Measurements from ENCODE around the gene ARHGAP8.

Gene ARHGAP8

GRCh38 chr22:44752285-44753188 lies at the start of gene ARHGAP8:
Gene ARHGAP8 (plus strand): TSS chr22:44752575. CDS start chr22:44786528, 33,953 bp downstream.
- Mint-ChIP-seq H3K9me3 (peaks cover 7% of the 10 kb centered on the region), H3K4me1 (peaks cover 38% of the 10 kb centered on the region), H3K4me3 (peak within 1 kb of the TSS; percentile 71 to 82 (median 77)), H3K27ac (peak within 1 kb of the TSS; percentile 96 to 99 (median 97)), H3K36me3 (ENCODE audit: low read depth) (no peaks in the 10 kb centered on the region), H3K27me3 (ENCODE audit: low read depth) (peaks cover 40% of the 10 kb centered on the region)
- TF ChIP-seq, protein P1, sequence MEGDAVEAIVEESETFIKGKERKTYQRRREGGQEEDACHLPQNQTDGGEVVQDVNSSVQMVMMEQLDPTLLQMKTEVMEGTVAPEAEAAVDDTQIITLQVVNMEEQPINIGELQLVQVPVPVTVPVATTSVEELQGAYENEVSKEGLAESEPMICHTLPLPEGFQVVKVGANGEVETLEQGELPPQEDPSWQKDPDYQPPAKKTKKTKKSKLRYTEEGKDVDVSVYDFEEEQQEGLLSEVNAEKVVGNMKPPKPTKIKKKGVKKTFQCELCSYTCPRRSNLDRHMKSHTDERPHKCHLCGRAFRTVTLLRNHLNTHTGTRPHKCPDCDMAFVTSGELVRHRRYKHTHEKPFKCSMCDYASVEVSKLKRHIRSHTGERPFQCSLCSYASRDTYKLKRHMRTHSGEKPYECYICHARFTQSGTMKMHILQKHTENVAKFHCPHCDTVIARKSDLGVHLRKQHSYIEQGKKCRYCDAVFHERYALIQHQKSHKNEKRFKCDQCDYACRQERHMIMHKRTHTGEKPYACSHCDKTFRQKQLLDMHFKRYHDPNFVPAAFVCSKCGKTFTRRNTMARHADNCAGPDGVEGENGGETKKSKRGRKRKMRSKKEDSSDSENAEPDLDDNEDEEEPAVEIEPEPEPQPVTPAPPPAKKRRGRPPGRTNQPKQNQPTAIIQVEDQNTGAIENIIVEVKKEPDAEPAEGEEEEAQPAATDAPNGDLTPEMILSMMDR (IDR thresholded peaks at IDR 0.05; ENCODE audit: unreplicated experiment in 3 of 3), result no peak

GRCh38 chr22:44703255-44703870 lies 49.0 kb upstream of the ARHGAP8 start:
- TF ChIP-seq, protein P1 (IDR thresholded peaks at IDR 0.05; ENCODE audit: unreplicated experiment in 3 of 3), result peak in 1 of 3 experiments; percentile 7
- H3K4me1 Mint-ChIP-seq, result peaks cover 48% of the 10 kb centered on the region
- H3K4me3 Mint-ChIP-seq, result peak overlapping the region; percentile 90 to 98 (median 96)
- H3K36me3 Mint-ChIP-seq (ENCODE audit: low read depth), result peaks cover 4% of the 10 kb centered on the region
- no peaks in the 10 kb centered on the region for H3K9me3 Mint-ChIP-seq
- H3K27ac Mint-ChIP-seq, result peak overlapping the region; percentile 93 to 98 (median 96)
- H3K27me3 Mint-ChIP-seq (ENCODE audit: low read depth), result peaks cover 5% of the 10 kb centered on the region

GRCh38 chr22:44704159-44705021 lies 48.0 kb upstream of the ARHGAP8 start:
- Mint-ChIP-seq H3K27me3 (ENCODE audit: low read depth) (peaks cover 5% of the 10 kb centered on the region), H3K4me3 (peak overlapping the region; percentile 32 to 98 (median 96)), H3K36me3 (ENCODE audit: low read depth) (peaks cover 4% of the 10 kb centered on the region), H3K9me3 (no peaks in the 10 kb centered on the region), H3K4me1 (peaks cover 42% of the 10 kb centered on the region), H3K27ac (peak overlapping the region in 2 of 3 experiments; percentile 40 to 93)
- TF ChIP-seq, protein P1 (IDR thresholded peaks at IDR 0.05; ENCODE audit: unreplicated experiment in 3 of 3), result no peak

GRCh38 chr22:44705022-44705297 lies 47.4 kb upstream of the ARHGAP8 start:
- Mint-ChIP-seq H3K4me1 (peaks cover 37% of the 10 kb centered on the region), H3K9me3 (no peaks in the 10 kb centered on the region), H3K27ac (peak overlapping the region in 2 of 3 experiments; percentile 26 to 40), H3K4me3 (peak overlapping the region; percentile 66 to 76 (median 69)), H3K27me3 (ENCODE audit: low read depth) (peaks cover 5% of the 10 kb centered on the region), H3K36me3 (ENCODE audit: low read depth) (peaks cover 4% of the 10 kb centered on the region)
- TF ChIP-seq, protein P1 (IDR thresholded peaks at IDR 0.05; ENCODE audit: unreplicated experiment in 3 of 3), result no peak

GRCh38 chr22:44706488-44706887 lies 45.9 kb upstream of the ARHGAP8 start:
- Mint-ChIP-seq H3K4me3 (peak overlapping the region in 2 of 3 experiments; percentile 24 to 50), H3K27me3 (ENCODE audit: low read depth) (peaks cover 5% of the 10 kb centered on the region), H3K9me3 (no peaks in the 10 kb centered on the region), H3K36me3 (ENCODE audit: low read depth) (peaks cover 4% of the 10 kb centered on the region), H3K27ac (peak overlapping the region in 2 of 3 experiments; percentile 70 to 84), H3K4me1 (peaks cover 48% of the 10 kb centered on the region)
- TF ChIP-seq, protein P1 (IDR thresholded peaks at IDR 0.05; ENCODE audit: unreplicated experiment in 3 of 3), result no peak

Data from nephron (organoid).